ENCODE results near the gene CLMN. TPM values are rescaled to one million over a fixed set of nuclear protein-coding genes. Genes with fewer than 3 reads are reported as not detected.
A peak's percentile ranks its signal among the peaks of the same experiment; 100 is the strongest.

The CLMN gene
- total RNA-seq, 2 donors from 2014 or later: 24.6 to 39.3 TPM

GRCh38 chr14:95237121-95237957, 82.4 kb downstream of the CLMN start:
- Histone ChIP-seq H3K4me3 (no peak overlapping the region), H3K36me3 (no peaks in the 10 kb centered on the region), H3K27me3 (replicated peaks; ENCODE audit: insufficient read depth) (no peaks in the 10 kb centered on the region), H3K9me3 (no peaks in the 10 kb centered on the region), H3K27ac (no peak overlapping the region), H3K4me1 (replicated peaks) (peaks cover 5% of the 10 kb centered on the region)
- 82% methylated on average over 17 of the region's 17 CpGs for WGBS
- intact Hi-C loops (cut with DNase I): no loop called here
- TF ChIP-seq CTCF (IDR thresholded peaks at IDR 0.05) (no peak), POLR2A (IDR thresholded peaks at IDR 0.05) (no peak), POLR2AphosphoS5 (IDR thresholded peaks at IDR 0.05) (no peak)
- DNase-seq (ENCODE audit: low spot score): no peak

GRCh38 chr14:95236221-95236620, 83.5 kb downstream of the CLMN start:
- peaks cover 5% of the 10 kb centered on the region for H3K4me1 ChIP-seq (replicated peaks)
- no peaks in the 10 kb centered on the region for H3K36me3 ChIP-seq
- no peak overlapping the region for H3K27ac ChIP-seq
- H3K27me3 ChIP-seq (replicated peaks; ENCODE audit: insufficient read depth): no peaks in the 10 kb centered on the region
- no peak overlapping the region for H3K4me3 ChIP-seq
- no peak for TF ChIP-seq CTCF (IDR thresholded peaks at IDR 0.05)
- TF ChIP-seq POLR2AphosphoS5 (IDR thresholded peaks at IDR 0.05): no peak
- no peak for TF ChIP-seq POLR2A (IDR thresholded peaks at IDR 0.05)
- DNase-seq (ENCODE audit: low spot score): no peak
- 79% methylated on average over 12 of the region's 12 CpGs for WGBS
- intact Hi-C loops (cut with DNase I): no loop called here
- no peaks in the 10 kb centered on the region for H3K9me3 ChIP-seq

- H3K36me3 ChIP-seq: no peaks in the 10 kb centered on the region
- no peak for DNase-seq (ENCODE audit: low spot score)
- no peaks in the 10 kb centered on the region for H3K27me3 ChIP-seq (replicated peaks; ENCODE audit: insufficient read depth)
- H3K4me1 ChIP-seq (replicated peaks): peaks cover 5% of the 10 kb centered on the region
- H3K9me3 ChIP-seq: no peaks in the 10 kb centered on the region
- 93% methylated on average over 13 of the region's 14 CpGs for WGBS
- TF ChIP-seq POLR2A (IDR thresholded peaks at IDR 0.05) (no peak), CTCF (IDR thresholded peaks at IDR 0.05) (no peak), POLR2AphosphoS5 (IDR thresholded peaks at IDR 0.05) (no peak)
- no peak overlapping the region for H3K4me3 ChIP-seq
- intact Hi-C loops (cut with DNase I): no loop called here
- no peak overlapping the region for H3K27ac ChIP-seq
These were observed 83.9 kb downstream of the CLMN start for GRCh38 chr14:95235767-95236166.

GRCh38 chr14:95235351-95235750, 84.4 kb downstream of the CLMN start:
- intact Hi-C loops (cut with DNase I): no loop called here
- no peak for DNase-seq (ENCODE audit: low spot score)
- Histone ChIP-seq H3K27me3 (replicated peaks; ENCODE audit: insufficient read depth) (no peaks in the 10 kb centered on the region), H3K4me3 (no peak overlapping the region), H3K9me3 (no peaks in the 10 kb centered on the region), H3K36me3 (no peaks in the 10 kb centered on the region), H3K27ac (no peak overlapping the region), H3K4me1 (replicated peaks) (peaks cover 5% of the 10 kb centered on the region)
- WGBS: 89% methylated on average over 4 of the region's 4 CpGs
- TF ChIP-seq POLR2AphosphoS5 (IDR thresholded peaks at IDR 0.05) (no peak), POLR2A (IDR thresholded peaks at IDR 0.05) (no peak), CTCF (IDR thresholded peaks at IDR 0.05) (no peak)

- intact Hi-C loops (cut with DNase I): no loop called here
- Histone ChIP-seq H3K36me3 (no peaks in the 10 kb centered on the region), H3K27ac (peak overlapping the region in 1 of 2 donors; percentile 32), H3K9me3 (no peaks in the 10 kb centered on the region), H3K4me3 (no peak overlapping the region), H3K4me1 (replicated peaks) (peaks cover 5% of the 10 kb centered on the region), H3K27me3 (replicated peaks; ENCODE audit: insufficient read depth) (no peaks in the 10 kb centered on the region)
- DNase-seq (ENCODE audit: low spot score): no peak
- TF ChIP-seq CTCF (IDR thresholded peaks at IDR 0.05) (no peak), POLR2A (IDR thresholded peaks at IDR 0.05) (no peak), POLR2AphosphoS5 (IDR thresholded peaks at IDR 0.05) (no peak)
- WGBS: 26% methylated on average over 8 of the region's 8 CpGs
These were observed 85.3 kb downstream of the CLMN start for GRCh38 chr14:95234426-95234825.

Data from prostate gland (tissue), 2 donors.